ENCODE data around the gene ZNF627.

ZNF627 gene

GRCh38 chr19:11639602-11640471 lies 42.6 kb downstream of the ZNF627 start:
- POLR2A ChIA-PET, result no interaction called here
- no peak for TF ChIP-seq CTCF (IDR thresholded peaks at IDR 0.05; ENCODE audit: control extremely low read depth, extremely low read depth, low read depth, missing control alignments)
- DNase-seq (ENCODE audit: extremely low spot score), result peak; percentile 97
- CTCF ChIA-PET, result interaction anchor here (1.2 to 2.1 kb wide), 3 partner anchors 60 to 284 kb away, joined by 4 to 5 read pairs (median 4); no protein-coding TSS in a partner anchor

- no peak for DNase-seq (ENCODE audit: extremely low spot score)
- ChIA-PET POLR2A (interaction anchor here (0.5 kb wide), 1 partner anchor 48 kb away, joined by 8 read pairs; no protein-coding TSS in a partner anchor), CTCF (no interaction called here)
- TF ChIP-seq CTCF (IDR thresholded peaks at IDR 0.05; ENCODE audit: control extremely low read depth, extremely low read depth, low read depth, missing control alignments), result no peak
Measured at GRCh38 chr19:11641244-11641643, 44.0 kb downstream of the ZNF627 start.

- DNase-seq (ENCODE audit: extremely low spot score), result no peak
- ChIA-PET POLR2A (no interaction called here), CTCF (interaction anchor here (1.4 to 1.5 kb wide), 2 partner anchors 15 to 17 kb away, joined by 3 to 4 read pairs; no protein-coding TSS in a partner anchor)
- no peak for TF ChIP-seq CTCF (IDR thresholded peaks at IDR 0.05; ENCODE audit: control extremely low read depth, extremely low read depth, low read depth, missing control alignments)
Measured at GRCh38 chr19:11642902-11643301, 45.6 kb downstream of the ZNF627 start.

- POLR2A ChIA-PET, result no interaction called here
- CTCF ChIA-PET, result interaction anchor here (0.8 to 1.4 kb wide), 3 partner anchors 10 to 89 kb away, joined by 3 to 6 read pairs (median 5); no protein-coding TSS in a partner anchor
- no peak for TF ChIP-seq CTCF (IDR thresholded peaks at IDR 0.05; ENCODE audit: control extremely low read depth, extremely low read depth, low read depth, missing control alignments)
- no peak for DNase-seq (ENCODE audit: extremely low spot score)
Measured at GRCh38 chr19:11649941-11650340, 52.7 kb downstream of the ZNF627 start.

GRCh38 chr19:11651062-11651461 lies 53.8 kb downstream of the ZNF627 start:
- ChIA-PET POLR2A (no interaction called here), CTCF (no interaction called here)
- no peak for DNase-seq (ENCODE audit: extremely low spot score)
- no peak for TF ChIP-seq CTCF (IDR thresholded peaks at IDR 0.05; ENCODE audit: control extremely low read depth, extremely low read depth, low read depth, missing control alignments)

GRCh38 chr19:11652056-11652455 lies 54.8 kb downstream of the ZNF627 start:
- DNase-seq (ENCODE audit: extremely low spot score), result no peak
- POLR2A ChIA-PET, result no interaction called here
- CTCF ChIA-PET, result interaction anchor here (0.7 to 0.9 kb wide), 2 partner anchors 10 to 13 kb away, joined by 3 read pairs; no protein-coding TSS in a partner anchor
- TF ChIP-seq CTCF (IDR thresholded peaks at IDR 0.05; ENCODE audit: control extremely low read depth, extremely low read depth, low read depth, missing control alignments), result no peak

Data from GM10248 (cell line).